Neural crest cell (in vitro differentiated cells): Measurements from ENCODE around the gene PRKCB. TPM values are rescaled to one million over a fixed set of nuclear protein-coding genes. Genes with fewer than 3 reads are reported as not detected.

Experiments
- DNase-seq: peaks from one replicate; pipeline ENCODE4 v3.0.0; 2021; ENCODE audit warnings: low read depth, mixed read lengths, low spot score
- H3K27ac Mint-ChIP-seq: one replicate; pipeline ENCODE4 v1.8.0; 2021; ENCODE audit warnings: mild to moderate bottlenecking, mixed read lengths; ENCODE audit not compliant: unreplicated experiment
- H3K27me3 Mint-ChIP-seq: 2 replicates; pipeline ENCODE4 v1.8.0; 2021; ENCODE audit warnings: low read depth, mild to moderate bottlenecking, mixed read lengths
- H3K36me3 Mint-ChIP-seq: 2 replicates; pipeline ENCODE4 v1.8.0; 2021; ENCODE audit warnings: low read depth, mild to moderate bottlenecking, mixed read lengths
- H3K4me1 Mint-ChIP-seq: 2 replicates; pipeline ENCODE4 v1.8.0; 2021; ENCODE audit warnings: mixed read lengths
- H3K4me3 Mint-ChIP-seq: one replicate; pipeline ENCODE4 v1.8.0; 2021; ENCODE audit warnings: mild to moderate bottlenecking, mixed read lengths
- H3K9me3 Mint-ChIP-seq: 2 replicates; pipeline ENCODE4 v1.8.0; 2021; ENCODE audit warnings: mixed read lengths
- total RNA-seq: library from RNA; stranded (reverse); gene quantifications from 2 replicates; pipeline ENCODE4 v1.2.1, GENCODE V29; 2021
- TF ChIP-seq, protein P1 (sequence below): fragments of 200-600 bp; sonication (generic); conservative IDR thresholded peaks from 2 replicates; pipeline ENCODE4 v1.5.0; 2021; ENCODE audit warnings: antibody characterized with exemption, mild to moderate bottlenecking

Gene PRKCB
- total RNA-seq, 1 donor from 2014 or later, result 0.77 TPM

DNA sequence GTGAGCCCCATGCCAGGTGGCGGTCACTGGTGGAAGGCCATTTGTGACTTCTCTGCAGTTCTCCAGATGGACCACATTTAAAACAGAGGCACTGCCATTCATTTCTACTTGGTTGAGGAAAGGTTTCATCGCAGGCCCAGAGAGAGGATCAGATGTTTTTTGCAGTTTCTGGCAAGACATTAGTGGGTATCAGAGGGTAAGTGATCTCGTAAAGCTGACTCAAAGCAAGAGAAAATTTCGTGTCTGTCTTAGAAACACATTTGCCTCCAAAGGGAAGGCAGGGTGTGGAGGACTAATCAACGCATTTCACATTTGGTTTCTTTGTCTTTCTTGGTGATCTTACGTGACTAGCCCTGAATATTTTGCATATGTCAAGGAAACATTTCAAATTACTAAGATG is 81.8 kb downstream of the PRKCB start:
- Mint-ChIP-seq H3K27me3 (peaks cover 18% of the 10 kb centered on the region), H3K9me3 (no peaks in the 10 kb centered on the region), H3K36me3 (no peaks in the 10 kb centered on the region), H3K4me3 (no peak overlapping the region), H3K27ac (no peak overlapping the region), H3K4me1 (peaks cover 6% of the 10 kb centered on the region)
- TF ChIP-seq, protein P1, sequence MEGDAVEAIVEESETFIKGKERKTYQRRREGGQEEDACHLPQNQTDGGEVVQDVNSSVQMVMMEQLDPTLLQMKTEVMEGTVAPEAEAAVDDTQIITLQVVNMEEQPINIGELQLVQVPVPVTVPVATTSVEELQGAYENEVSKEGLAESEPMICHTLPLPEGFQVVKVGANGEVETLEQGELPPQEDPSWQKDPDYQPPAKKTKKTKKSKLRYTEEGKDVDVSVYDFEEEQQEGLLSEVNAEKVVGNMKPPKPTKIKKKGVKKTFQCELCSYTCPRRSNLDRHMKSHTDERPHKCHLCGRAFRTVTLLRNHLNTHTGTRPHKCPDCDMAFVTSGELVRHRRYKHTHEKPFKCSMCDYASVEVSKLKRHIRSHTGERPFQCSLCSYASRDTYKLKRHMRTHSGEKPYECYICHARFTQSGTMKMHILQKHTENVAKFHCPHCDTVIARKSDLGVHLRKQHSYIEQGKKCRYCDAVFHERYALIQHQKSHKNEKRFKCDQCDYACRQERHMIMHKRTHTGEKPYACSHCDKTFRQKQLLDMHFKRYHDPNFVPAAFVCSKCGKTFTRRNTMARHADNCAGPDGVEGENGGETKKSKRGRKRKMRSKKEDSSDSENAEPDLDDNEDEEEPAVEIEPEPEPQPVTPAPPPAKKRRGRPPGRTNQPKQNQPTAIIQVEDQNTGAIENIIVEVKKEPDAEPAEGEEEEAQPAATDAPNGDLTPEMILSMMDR, result no peak
- no peak for DNase-seq

DNA sequence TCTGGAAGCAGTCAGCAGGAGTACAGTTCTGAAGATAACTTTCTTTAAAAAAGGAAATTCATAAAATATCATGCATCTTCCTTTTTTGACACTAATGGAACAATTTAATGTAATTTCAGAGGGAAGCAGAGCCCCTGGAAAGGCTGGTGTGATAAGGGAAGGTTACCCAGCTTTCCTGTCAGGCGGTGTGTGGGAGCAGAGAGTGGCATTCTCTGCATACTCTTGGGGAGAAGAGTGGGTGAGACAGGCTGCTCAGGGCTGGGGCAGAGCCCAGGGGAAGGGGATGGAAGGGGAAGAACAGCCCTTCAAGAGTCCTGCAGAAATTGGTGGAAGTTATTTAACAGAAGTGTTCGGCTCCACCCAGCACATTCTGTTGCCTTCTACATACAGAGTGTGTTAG is 84.7 kb downstream of the PRKCB start:
- no peak for DNase-seq
- TF ChIP-seq, protein P1, result no peak
- peaks cover 21% of the 10 kb centered on the region for H3K27me3 Mint-ChIP-seq
- no peak overlapping the region for H3K4me3 Mint-ChIP-seq
- no peak overlapping the region for H3K27ac Mint-ChIP-seq
- H3K4me1 Mint-ChIP-seq, result peaks cover under 1% of the 10 kb centered on the region
- no peaks in the 10 kb centered on the region for H3K9me3 Mint-ChIP-seq
- no peaks in the 10 kb centered on the region for H3K36me3 Mint-ChIP-seq

DNA sequence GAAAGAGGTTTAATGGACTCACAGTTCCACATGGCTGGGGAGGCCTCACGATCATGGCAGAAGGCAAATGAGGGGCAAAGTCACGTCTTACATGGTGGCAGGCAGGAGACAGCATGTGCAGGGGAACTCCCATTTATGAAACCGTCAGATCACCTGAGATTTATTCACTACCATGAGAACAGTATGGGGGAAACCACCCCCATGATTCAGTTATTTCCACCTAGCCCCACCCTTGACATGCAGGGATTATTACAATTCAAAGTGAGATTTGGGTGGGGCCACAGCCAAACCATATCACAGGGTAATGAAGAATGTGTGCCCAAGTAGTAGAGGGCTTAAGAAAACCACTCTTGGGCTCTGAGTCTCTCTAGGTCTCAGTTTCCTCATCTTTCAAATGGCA is 85.1 kb downstream of the PRKCB start:
- Mint-ChIP-seq H3K9me3 (no peaks in the 10 kb centered on the region), H3K4me1 (no peaks in the 10 kb centered on the region), H3K27ac (no peak overlapping the region), H3K27me3 (peaks cover 21% of the 10 kb centered on the region), H3K36me3 (no peaks in the 10 kb centered on the region), H3K4me3 (no peak overlapping the region)
- TF ChIP-seq, protein P1, result no peak
- DNase-seq, result no peak

DNA sequence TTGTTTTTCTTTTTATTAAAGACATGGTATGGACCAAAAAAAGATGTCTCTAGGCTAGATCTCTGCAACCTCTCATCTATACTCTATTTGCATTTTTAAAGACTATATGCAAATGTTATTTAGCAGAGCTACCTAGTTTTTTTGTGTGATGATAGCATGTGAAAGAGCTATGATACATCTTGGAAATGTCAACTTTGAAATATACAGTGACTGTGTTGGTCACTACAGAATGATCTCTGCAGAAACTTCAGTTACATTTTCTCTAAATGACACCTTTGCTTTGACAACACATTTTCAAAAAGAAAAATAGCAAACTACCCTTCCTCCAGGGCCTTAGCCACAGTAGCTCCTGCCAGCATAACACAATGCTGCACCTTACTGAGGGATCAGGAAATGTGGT is 86.6 kb downstream of the PRKCB start:
- Mint-ChIP-seq H3K4me3 (no peak overlapping the region), H3K9me3 (no peaks in the 10 kb centered on the region), H3K4me1 (no peaks in the 10 kb centered on the region), H3K27me3 (peaks cover 26% of the 10 kb centered on the region), H3K36me3 (no peaks in the 10 kb centered on the region), H3K27ac (no peak overlapping the region)
- no peak for DNase-seq
- TF ChIP-seq, protein P1, result no peak

DNA sequence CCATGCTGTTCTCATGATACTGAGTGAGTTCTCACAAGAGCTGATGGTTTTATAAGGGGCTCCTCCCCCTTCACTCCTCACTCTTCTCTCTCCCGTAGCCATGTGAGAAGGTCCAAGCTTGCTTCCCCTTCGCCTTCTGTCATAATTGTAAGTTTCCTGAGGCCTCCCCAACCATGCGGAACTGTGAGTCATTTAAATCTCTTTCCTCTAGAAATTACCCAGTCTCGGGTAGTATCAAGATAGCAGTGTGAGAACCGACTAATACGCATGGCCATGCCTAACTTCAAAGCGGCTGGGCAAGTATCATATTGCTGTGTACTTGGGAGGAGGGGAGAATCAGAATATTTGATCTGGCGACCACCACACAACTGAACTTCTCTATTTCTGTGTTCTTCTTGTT is 88.3 kb downstream of the PRKCB start:
- Mint-ChIP-seq H3K36me3 (no peaks in the 10 kb centered on the region), H3K4me1 (no peaks in the 10 kb centered on the region), H3K4me3 (no peak overlapping the region), H3K27ac (no peak overlapping the region), H3K27me3 (peaks cover 26% of the 10 kb centered on the region), H3K9me3 (no peaks in the 10 kb centered on the region)
- DNase-seq, result no peak
- TF ChIP-seq, protein P1, result no peak

DNA sequence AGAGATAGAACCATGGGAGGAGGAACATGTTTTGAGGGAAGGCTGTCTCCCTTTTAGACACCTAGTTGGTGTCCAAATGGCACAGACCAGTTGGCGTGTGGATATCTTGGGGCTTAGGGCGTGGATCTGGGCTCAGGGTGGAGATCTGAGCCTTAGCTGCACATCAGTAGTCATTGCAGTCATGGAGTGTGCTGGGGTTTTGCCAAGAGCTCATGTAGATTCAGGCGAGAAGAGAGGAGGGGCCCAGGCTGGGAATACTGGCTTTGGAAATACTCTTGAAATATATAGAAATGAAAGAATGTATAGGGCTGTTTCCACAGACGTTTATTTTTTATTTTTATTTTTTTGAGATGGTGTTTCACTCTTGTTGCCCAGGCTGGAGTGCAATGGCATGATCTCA is 92.0 kb downstream of the PRKCB start:
- no peak overlapping the region for H3K4me3 Mint-ChIP-seq
- TF ChIP-seq, protein P1, result no peak
- peaks cover 4% of the 10 kb centered on the region for H3K4me1 Mint-ChIP-seq
- no peak overlapping the region for H3K27ac Mint-ChIP-seq
- peaks cover 26% of the 10 kb centered on the region for H3K27me3 Mint-ChIP-seq
- DNase-seq, result no peak
- H3K9me3 Mint-ChIP-seq, result no peaks in the 10 kb centered on the region
- H3K36me3 Mint-ChIP-seq, result no peaks in the 10 kb centered on the region
